WTC11 (cell line): ENCODE data around the gene GLO1. TPM values are rescaled to one million over a fixed set of nuclear protein-coding genes. Genes with fewer than 3 reads are reported as not detected.
A peak's percentile ranks its signal among the peaks of the same experiment; 100 is the strongest.

ENCODE experiments used
- ATAC-seq: fragments of 200-7000 bp; cut with Tn5 transposase; 2 replicates; pipeline ENCODE4 v1.10.0; 2021; ENCODE audit warnings: mild to moderate bottlenecking, moderate library complexity
- Bru-seq: library from RNA; stranded (reverse); fragments of 400-500 nt; gene quantifications from one replicate; lab custom pipeline; 2021; lab: Mats Ljungman, UMichigan
- CTCF ChIA-PET: fragments of 300-600 bp; sonication (Branson Sonifier 250); formaldehyde crosslinking; loops from one replicate; lab custom pipeline; 2021; ENCODE audit warnings: antibody characterized with exemption; lab: Charles Lee
- POLR2A ChIA-PET: fragments of 350-600 bp; sonication (Branson Sonifier 250); formaldehyde crosslinking; loops from one replicate; lab custom pipeline; 2021; ENCODE audit warnings: antibody characterized with exemption; lab: Charles Lee
- DNase-seq: peaks from one replicate; pipeline ENCODE4 v3.0.0; 2021; ENCODE audit warnings: low spot score
- H3K27ac Mint-ChIP-seq: 2 replicates; pipeline ENCODE4 v1.8.0; 2021; ENCODE audit warnings: mixed read lengths
- H3K27me3 Mint-ChIP-seq: 2 replicates; pipeline ENCODE4 v1.8.0; 2021; ENCODE audit warnings: low read depth, mild to moderate bottlenecking, moderate library complexity, mixed read lengths
- H3K36me3 Mint-ChIP-seq: 2 replicates; pipeline ENCODE4 v1.8.0; 2021; ENCODE audit warnings: mixed read lengths
- H3K4me1 Mint-ChIP-seq: 2 replicates; pipeline ENCODE4 v1.8.0; 2022; ENCODE audit warnings: mixed read lengths
- H3K4me3 Mint-ChIP-seq: 2 replicates; pipeline ENCODE4 v1.8.0; 2021; ENCODE audit warnings: mild to moderate bottlenecking, moderate library complexity, mixed read lengths
- H3K9me3 Mint-ChIP-seq: 2 replicates; pipeline ENCODE4 v1.8.0; 2021; ENCODE audit warnings: mixed read lengths
- ARID4B ChIP-seq: sonication (generic); formaldehyde crosslinking; IDR thresholded peaks from 2 replicates; pipeline ENCODE4 v1.8.0; 2023; ENCODE audit warnings: missing genetic modification reagents, mild to moderate bottlenecking, borderline replicate concordance
- CBFB ChIP-seq: sonication (generic); formaldehyde crosslinking; IDR thresholded peaks from 2 replicates; pipeline ENCODE4 v1.8.1; 2022; ENCODE audit warnings: mild to moderate bottlenecking, low read depth, missing genetic modification reagents
- CTCF ChIP-seq: fragments of 200-600 bp; IDR thresholded peaks from 2 replicates; pipeline ENCODE4 v1.8.0; 2022; ENCODE audit warnings: antibody characterized with exemption
- EMX1 ChIP-seq: fragments of 250-450 bp; sonication (Bioruptor Pico); IDR thresholded peaks from 2 replicates; pipeline ENCODE4 v1.8.0; 2021; ENCODE audit warnings: mild to moderate bottlenecking
- FOXK1 ChIP-seq: sonication (generic); formaldehyde crosslinking; IDR thresholded peaks from 2 replicates; pipeline ENCODE4 v1.8.0; 2022; ENCODE audit warnings: mild to moderate bottlenecking, moderate library complexity, missing genetic modification reagents
- GRHL2 ChIP-seq: fragments of 250-450 bp; sonication (Bioruptor Pico); IDR thresholded peaks from 2 replicates; pipeline ENCODE4 v1.8.0; 2022; ENCODE audit warnings: mild to moderate bottlenecking, moderate library complexity; ENCODE audit not compliant: insufficient replicate concordance, severe bottlenecking
- HMGXB4 ChIP-seq: sonication (generic); formaldehyde crosslinking; IDR thresholded peaks from 2 replicates; pipeline ENCODE4 v1.8.1; 2023; ENCODE audit warnings: mild to moderate bottlenecking, moderate library complexity, missing genetic modification reagents
- MYBL2 ChIP-seq: sonication (generic); formaldehyde crosslinking; IDR thresholded peaks from 2 replicates; pipeline ENCODE4 v1.8.1; 2023; ENCODE audit warnings: mild to moderate bottlenecking, moderate library complexity, missing genetic modification reagents
- NFATC4 ChIP-seq: fragments of 250-450 bp; sonication (Bioruptor Pico); IDR thresholded peaks from 2 replicates; pipeline ENCODE4 v1.9.0; 2021; ENCODE audit warnings: mild to moderate bottlenecking
- NFE2L1 ChIP-seq: sonication (generic); formaldehyde crosslinking; IDR thresholded peaks from 2 replicates; pipeline ENCODE4 v1.8.1; 2023; ENCODE audit warnings: missing genetic modification reagents
- SMAD3 ChIP-seq: sonication (generic); formaldehyde crosslinking; IDR thresholded peaks from 2 replicates; pipeline ENCODE4 v1.8.0; 2022; ENCODE audit warnings: missing genetic modification reagents, mild to moderate bottlenecking, borderline replicate concordance
- SMAD4 ChIP-seq: sonication (generic); formaldehyde crosslinking; IDR thresholded peaks from 2 replicates; pipeline ENCODE4 v1.8.0; 2022; ENCODE audit warnings: mild to moderate bottlenecking, missing genetic modification reagents
- ZBTB21 ChIP-seq: sonication (generic); formaldehyde crosslinking; IDR thresholded peaks from 2 replicates; pipeline ENCODE4 v1.8.1; 2023; ENCODE audit warnings: mild to moderate bottlenecking, missing genetic modification reagents, borderline replicate concordance
- ZNF396 ChIP-seq: fragments of 250-450 bp; sonication (Bioruptor Pico); IDR thresholded peaks from 2 replicates; pipeline ENCODE4 v1.8.0; 2021; ENCODE audit warnings: mild to moderate bottlenecking, moderate library complexity, borderline replicate concordance
- ZNF423 ChIP-seq: fragments of 250-450 bp; sonication (Bioruptor Pico); IDR thresholded peaks from 2 replicates; pipeline ENCODE4 v2.1.2; 2022; ENCODE audit warnings: mild to moderate bottlenecking, moderate library complexity
- long read RNA-seq, 3 experiments: library from RNA in 1 of 3; library from capped mRNA in 1 of 3; library from polyadenylated mRNA in 1 of 3; unstranded in 2 of 3; stranded (forward) in 1 of 3; transcript quantifications; one replicate each; pipeline ENCODE4 v2.0.0, GENCODE V29; 2021
- total RNA-seq: library from RNA; stranded (reverse); gene quantifications from 3 replicates; pipeline ENCODE4 v1.2.3, GENCODE V29; 2021
- TF ChIP-seq, protein P1 (sequence below): sonication (generic); formaldehyde crosslinking; IDR thresholded peaks from 2 replicates; pipeline ENCODE4 v1.8.1; 2023; ENCODE audit warnings: mild to moderate bottlenecking, missing genetic modification reagents
- TF ChIP-seq, protein P2 (sequence below): sonication (generic); formaldehyde crosslinking; IDR thresholded peaks from 2 replicates; pipeline ENCODE4 v1.8.0; 2023; ENCODE audit warnings: missing genetic modification reagents
- TF ChIP-seq, protein P3 (sequence below): sonication (generic); formaldehyde crosslinking; IDR thresholded peaks from 2 replicates; pipeline ENCODE4 v1.8.1; 2022; ENCODE audit warnings: mild to moderate bottlenecking, moderate library complexity, missing genetic modification reagents
- TF ChIP-seq, protein P4 (sequence below): sonication (generic); formaldehyde crosslinking; IDR thresholded peaks from 2 replicates; pipeline ENCODE4 v1.8.0; 2022; ENCODE audit warnings: mild to moderate bottlenecking, missing genetic modification reagents
- TF ChIP-seq, protein P5 (sequence below): sonication (generic); formaldehyde crosslinking; IDR thresholded peaks from 2 replicates; pipeline ENCODE4 v1.8.1; 2023; ENCODE audit warnings: mild to moderate bottlenecking, missing genetic modification reagents, moderate library complexity

Gene GLO1
- total RNA-seq (147 to 164 TPM (median 152 TPM) in 3 replicates), Bru-seq, nascent RNA (percentile 95 among the genes with signal in this experiment)
- long read RNA-seq, experiment 1, transcript GLO1-202 (3 exons, 1,939 nt), result minor isoform, 7 of 653 reads
- long read RNA-seq, experiment 1, transcript GLO1-201 (6 exons, 2,012 nt), result major isoform, 608 of 653 reads
- long read RNA-seq, experiment 1, partial matches to known transcripts, result 12 of 653 reads
- long read RNA-seq, experiment 1, other reads (novel, unspliced or antisense), result 26 of 653 reads
- long read RNA-seq, experiment 2, transcript GLO1-201 (6 exons, 2,012 nt), result major isoform, 281 of 386 reads
- long read RNA-seq, experiment 2, partial matches to known transcripts, result 90 of 386 reads
- long read RNA-seq, experiment 2, other reads (novel, unspliced or antisense), result 11 of 386 reads
- long read RNA-seq, experiment 3, transcript GLO1-201 (6 exons, 2,012 nt), result major isoform, 1,560 of 1,586 reads
- long read RNA-seq, experiment 3, partial matches to known transcripts, result 1 of 1,586 reads
- long read RNA-seq, experiment 3, other reads (novel, unspliced or antisense), result 25 of 1,586 reads

- Mint-ChIP-seq H3K4me1 (peaks cover 10% of the 10 kb centered on the region), H3K36me3 (peaks cover 40% of the 10 kb centered on the region), H3K27ac (peak within 1 kb of the TSS; percentile 93), H3K9me3 (peaks cover 27% of the 10 kb centered on the region), H3K4me3 (peak within 1 kb of the TSS; percentile 93), H3K27me3 (peaks cover 17% of the 10 kb centered on the region)
- peak; percentile 96 for DNase-seq
- ATAC-seq, result peak; percentile 100
- ChIA-PET POLR2A (interaction anchor here (0.6 to 0.8 kb wide), 4 partner anchors 9 to 86 kb away, joined by 3 read pairs; no protein-coding TSS in a partner anchor), CTCF (interaction anchor here (0.6 to 1.3 kb wide), 2 partner anchors 70 to 385 kb away, joined by 3 to 6 read pairs; no protein-coding TSS in a partner anchor)
- TF ChIP-seq ZNF396 (no peak), SMAD4 (CRISPR knock-in tag) (0 out of 2 replicates have a peak, but pooled peaks have one; percentile 62), GRHL2 (CRISPR knock-in tag) (no peak), CBFB (CRISPR knock-in tag) (no peak), ARID4B (CRISPR knock-in tag) (peak; percentile 93; the same call in 1 of the 2 replicates), NFATC4 (CRISPR knock-in tag) (no peak), FOXK1 (peak; percentile 62; the same call in 1 of the 2 replicates), EMX1 (CRISPR knock-in tag) (no peak), HMGXB4 (CRISPR knock-in tag) (peak; percentile 77; the same call in 1 of the 2 replicates), ZBTB21 (CRISPR knock-in tag) (no peak), ZNF423 (no peak), CTCF (no peak), SMAD3 (no peak), MYBL2 (0 out of 2 replicates have a peak, but pooled peaks have one; percentile 72), NFE2L1 (peak; percentile 56; the same call in 1 of the 2 replicates)
- TF ChIP-seq, protein P1, sequence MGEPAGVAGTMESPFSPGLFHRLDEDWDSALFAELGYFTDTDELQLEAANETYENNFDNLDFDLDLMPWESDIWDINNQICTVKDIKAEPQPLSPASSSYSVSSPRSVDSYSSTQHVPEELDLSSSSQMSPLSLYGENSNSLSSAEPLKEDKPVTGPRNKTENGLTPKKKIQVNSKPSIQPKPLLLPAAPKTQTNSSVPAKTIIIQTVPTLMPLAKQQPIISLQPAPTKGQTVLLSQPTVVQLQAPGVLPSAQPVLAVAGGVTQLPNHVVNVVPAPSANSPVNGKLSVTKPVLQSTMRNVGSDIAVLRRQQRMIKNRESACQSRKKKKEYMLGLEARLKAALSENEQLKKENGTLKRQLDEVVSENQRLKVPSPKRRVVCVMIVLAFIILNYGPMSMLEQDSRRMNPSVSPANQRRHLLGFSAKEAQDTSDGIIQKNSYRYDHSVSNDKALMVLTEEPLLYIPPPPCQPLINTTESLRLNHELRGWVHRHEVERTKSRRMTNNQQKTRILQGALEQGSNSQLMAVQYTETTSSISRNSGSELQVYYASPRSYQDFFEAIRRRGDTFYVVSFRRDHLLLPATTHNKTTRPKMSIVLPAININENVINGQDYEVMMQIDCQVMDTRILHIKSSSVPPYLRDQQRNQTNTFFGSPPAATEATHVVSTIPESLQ (CRISPR knock-in tag), result no peak
- TF ChIP-seq, protein P2, sequence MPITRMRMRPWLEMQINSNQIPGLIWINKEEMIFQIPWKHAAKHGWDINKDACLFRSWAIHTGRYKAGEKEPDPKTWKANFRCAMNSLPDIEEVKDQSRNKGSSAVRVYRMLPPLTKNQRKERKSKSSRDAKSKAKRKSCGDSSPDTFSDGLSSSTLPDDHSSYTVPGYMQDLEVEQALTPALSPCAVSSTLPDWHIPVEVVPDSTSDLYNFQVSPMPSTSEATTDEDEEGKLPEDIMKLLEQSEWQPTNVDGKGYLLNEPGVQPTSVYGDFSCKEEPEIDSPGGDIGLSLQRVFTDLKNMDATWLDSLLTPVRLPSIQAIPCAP (CRISPR knock-in tag), result peak; percentile 76; the same call in 1 of the 2 replicates
- TF ChIP-seq, protein P3, sequence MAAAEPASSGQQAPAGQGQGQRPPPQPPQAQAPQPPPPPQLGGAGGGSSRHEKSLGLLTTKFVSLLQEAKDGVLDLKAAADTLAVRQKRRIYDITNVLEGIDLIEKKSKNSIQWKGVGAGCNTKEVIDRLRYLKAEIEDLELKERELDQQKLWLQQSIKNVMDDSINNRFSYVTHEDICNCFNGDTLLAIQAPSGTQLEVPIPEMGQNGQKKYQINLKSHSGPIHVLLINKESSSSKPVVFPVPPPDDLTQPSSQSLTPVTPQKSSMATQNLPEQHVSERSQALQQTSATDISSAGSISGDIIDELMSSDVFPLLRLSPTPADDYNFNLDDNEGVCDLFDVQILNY (CRISPR knock-in tag), result peak; percentile 79
- TF ChIP-seq, protein P4, sequence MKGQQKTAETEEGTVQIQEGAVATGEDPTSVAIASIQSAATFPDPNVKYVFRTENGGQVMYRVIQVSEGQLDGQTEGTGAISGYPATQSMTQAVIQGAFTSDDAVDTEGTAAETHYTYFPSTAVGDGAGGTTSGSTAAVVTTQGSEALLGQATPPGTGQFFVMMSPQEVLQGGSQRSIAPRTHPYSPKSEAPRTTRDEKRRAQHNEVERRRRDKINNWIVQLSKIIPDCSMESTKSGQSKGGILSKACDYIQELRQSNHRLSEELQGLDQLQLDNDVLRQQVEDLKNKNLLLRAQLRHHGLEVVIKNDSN (CRISPR knock-in tag), result peak; percentile 71
- TF ChIP-seq, protein P5, sequence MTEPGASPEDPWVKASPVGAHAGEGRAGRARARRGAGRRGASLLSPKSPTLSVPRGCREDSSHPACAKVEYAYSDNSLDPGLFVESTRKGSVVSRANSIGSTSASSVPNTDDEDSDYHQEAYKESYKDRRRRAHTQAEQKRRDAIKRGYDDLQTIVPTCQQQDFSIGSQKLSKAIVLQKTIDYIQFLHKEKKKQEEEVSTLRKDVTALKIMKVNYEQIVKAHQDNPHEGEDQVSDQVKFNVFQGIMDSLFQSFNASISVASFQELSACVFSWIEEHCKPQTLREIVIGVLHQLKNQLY (CRISPR knock-in tag), result no peak
Observed at GRCh38 chr6:38702558-38703397, at the start of gene GLO1. TSS of gene GLO1 (minus strand) at chr6:38703145. CDS start at chr6:38703054, 91 bp downstream.
